ENCODE measurements around the gene UNKL. TPM values are rescaled to one million over a fixed set of nuclear protein-coding genes. Genes with fewer than 3 reads are reported as not detected.
A peak's percentile ranks its signal among the peaks of the same experiment; 100 is the strongest.

UNKL gene
- total and polyA plus RNA-seq, 3 donors from 2014 or later = 23.7 to 49.9 (median 49.2) TPM

GRCh38 chr16:1342526-1343427 lies 71.7 kb downstream of the UNKL start:
- no peaks in the 10 kb centered on the region for H3K36me3 ChIP-seq (ENCODE audit: low read depth, missing control alignments)
- H3K27ac ChIP-seq = no peak overlapping the region
- H3K27me3 ChIP-seq = no peaks in the 10 kb centered on the region
- 6 to 10% methylated on average over 23 to 42 of the region's 49 CpGs for WGBS, 2 donors
- intact Hi-C loops (cut with DNase I; ENCODE audit: low total_unique reads) = no loop called here
- TF ChIP-seq CTCF (IDR thresholded peaks at IDR 0.05) (no peak), POLR2A (IDR thresholded peaks at IDR 0.05) (no peak)
- H3K4me3 ChIP-seq = peak overlapping the region; percentile 8 to 15
- DNase-seq = peak; percentile 98
- peaks cover 20% of the 10 kb centered on the region for H3K4me1 ChIP-seq
- H3K9me3 ChIP-seq = no peaks in the 10 kb centered on the region

- no peaks in the 10 kb centered on the region for H3K27me3 ChIP-seq
- intact Hi-C loops (cut with DNase I; ENCODE audit: low total_unique reads) = no loop called here
Measured at GRCh38 chr16:1341495-1342420, 72.7 kb downstream of the UNKL start.

GRCh38 chr16:1340730-1341494 lies 73.6 kb downstream of the UNKL start:
- TF ChIP-seq CTCF (IDR thresholded peaks at IDR 0.05) (no peak), POLR2A (IDR thresholded peaks at IDR 0.05) (no peak)
- 71 to 89% methylated on average over 5 to 30 of the region's 36 CpGs for WGBS, 2 donors
- peaks cover 20% of the 10 kb centered on the region for H3K4me1 ChIP-seq

More at GRCh38 chr16:1341495-1342420, 72.7 kb downstream of the UNKL start:
- Histone ChIP-seq H3K36me3 (ENCODE audit: low read depth, missing control alignments) (no peaks in the 10 kb centered on the region), H3K4me3 (no peak overlapping the region), H3K27ac (no peak overlapping the region), H3K9me3 (no peaks in the 10 kb centered on the region), H3K4me1 (peaks cover 20% of the 10 kb centered on the region)
- DNase-seq = no peak
- TF ChIP-seq CTCF (IDR thresholded peaks at IDR 0.05) = no peak
- 87 to 89% methylated on average over 3 to 39 of the region's 39 CpGs for WGBS, 2 donors

GRCh38 chr16:1338855-1339675 lies 75.4 kb downstream of the UNKL start:
- Histone ChIP-seq H3K27me3 (no peaks in the 10 kb centered on the region), H3K9me3 (no peaks in the 10 kb centered on the region)

More at GRCh38 chr16:1340730-1341494, 73.6 kb downstream of the UNKL start:
- Histone ChIP-seq H3K4me3 (no peak overlapping the region), H3K36me3 (ENCODE audit: low read depth, missing control alignments) (no peaks in the 10 kb centered on the region), H3K27ac (no peak overlapping the region), H3K9me3 (no peaks in the 10 kb centered on the region), H3K27me3 (no peaks in the 10 kb centered on the region)
- intact Hi-C loops (cut with DNase I; ENCODE audit: low total_unique reads) = no loop called here
- no peak for DNase-seq

More at GRCh38 chr16:1338855-1339675, 75.4 kb downstream of the UNKL start:
- Histone ChIP-seq H3K27ac (no peak overlapping the region), H3K36me3 (ENCODE audit: low read depth, missing control alignments) (no peaks in the 10 kb centered on the region), H3K4me3 (no peak overlapping the region), H3K4me1 (peaks cover 13% of the 10 kb centered on the region)
- 67 to 73% methylated on average over 2 to 31 of the region's 31 CpGs for WGBS, 2 donors
- DNase-seq = no peak
- intact Hi-C loops (cut with DNase I; ENCODE audit: low total_unique reads) = no loop called here
- TF ChIP-seq POLR2A (IDR thresholded peaks at IDR 0.05) = no peak
- TF ChIP-seq CTCF (IDR thresholded peaks at IDR 0.05) = no peak
